CD8-positive, alpha-beta memory T cell (primary cell): ENCODE data around the gene SMYD2. TPM values are rescaled to one million over a fixed set of nuclear protein-coding genes. Genes with fewer than 3 reads are reported as not detected.
A peak's percentile ranks its signal among the peaks of the same experiment; 100 is the strongest.

ENCODE experiments used
- CTCF ChIA-PET: fragments of 350-600 bp; sonication (Branson Sonifier 250); formaldehyde crosslinking; loops from one replicate; lab custom pipeline; 2021; ENCODE audit warnings: antibody characterized with exemption; lab: Charles Lee
- POLR2A ChIA-PET: fragments of 350-600 bp; sonication (Branson Sonifier 250); formaldehyde crosslinking; loops from one replicate; lab custom pipeline; 2021; ENCODE audit warnings: antibody characterized with exemption; lab: Charles Lee
- DNase-seq, 5 donors: peaks; one replicate each; pipeline versions ENCODE4 v3.0.0 to v3.0.0-alpha.2; 2020 to 2022; ENCODE audit warnings: mixed read lengths in 1 of 5
- H3K27ac ChIP-seq: one replicate; pipeline ENCODE4 v1.7.0; 2013; ENCODE audit warnings: low read depth, mild to moderate bottlenecking, low read length, moderate library complexity
- H3K27me3 ChIP-seq: 2 replicates; pipeline ENCODE4 v1.7.0; 2013; ENCODE audit warnings: low read length, mild to moderate bottlenecking; ENCODE audit not compliant: insufficient read depth, poor library complexity, severe bottlenecking
- H3K36me3 ChIP-seq: 2 replicates; pipeline ENCODE4 v1.7.0; 2013; ENCODE audit warnings: mild to moderate bottlenecking, low read length, moderate library complexity; ENCODE audit not compliant: insufficient read depth
- H3K4me1 ChIP-seq: 2 replicates; pipeline ENCODE4 v1.7.0; 2013; ENCODE audit warnings: mild to moderate bottlenecking, low read length, moderate library complexity; ENCODE audit not compliant: insufficient read depth
- H3K4me3 ChIP-seq: 2 replicates; pipeline ENCODE4 v1.7.0; 2013; ENCODE audit warnings: mild to moderate bottlenecking, low read length
- H3K9me3 ChIP-seq: 2 replicates; pipeline ENCODE4 v1.7.0; 2013; ENCODE audit warnings: mild to moderate bottlenecking, low read length
- H3K27ac Mint-ChIP-seq, 8 donors: one replicate each; pipeline ENCODE4 v1.8.0; 2020 to 2021; ENCODE audit warnings: mixed read lengths in 8 of 8, mild to moderate bottlenecking in 6 of 8, inconsistent platforms in 3 of 8, moderate library complexity in 3 of 8
- H3K27me3 Mint-ChIP-seq, 2 donors: one replicate each; pipeline ENCODE4 v1.8.0; 2020 to 2021; ENCODE audit warnings: mixed read lengths in 2 of 2, mild to moderate bottlenecking in 1 of 2, moderate library complexity in 1 of 2
- H3K36me3 Mint-ChIP-seq, 3 donors: one replicate each; pipeline ENCODE4 v1.8.0; 2020 to 2021; ENCODE audit warnings: mixed read lengths in 3 of 3, inconsistent platforms in 1 of 3, mild to moderate bottlenecking in 1 of 3
- H3K4me1 Mint-ChIP-seq, 3 donors: one replicate each; pipeline ENCODE4 v1.8.0; 2020 to 2021; ENCODE audit warnings: mixed read lengths in 3 of 3, inconsistent platforms in 1 of 3, mild to moderate bottlenecking in 1 of 3
- H3K4me3 Mint-ChIP-seq, 7 donors: one replicate each; pipeline ENCODE4 v1.8.0; 2020 to 2021; ENCODE audit warnings: mixed read lengths in 7 of 7, mild to moderate bottlenecking in 6 of 7, moderate library complexity in 4 of 7, inconsistent platforms in 2 of 7
- H3K9me3 Mint-ChIP-seq, 5 donors: one replicate each; pipeline ENCODE4 v1.8.0; 2020 to 2022; ENCODE audit warnings: mixed read lengths in 5 of 5, mild to moderate bottlenecking in 3 of 5, moderate library complexity in 2 of 5, inconsistent platforms in 1 of 5
- polyA plus RNA-seq: library from polyadenylated mRNA; unstranded; fragments of 300-500 nt; fragmentation: Illumina TruSeq; gene quantifications from one replicate; pipeline ENCODE4 v1.2.3, GENCODE V29; 2021
- total RNA-seq, 2 experiments: library from RNA; stranded (reverse); gene quantifications; one replicate each; pipeline ENCODE4 v1.2.3, GENCODE V29; 2021

The SMYD2 gene
- total and polyA plus RNA-seq, 3 experiments from 2014 or later = 23.2 to 46.2 (median 25.9) TPM

GRCh38 chr1:214377485-214377884 is 96.5 kb downstream of the SMYD2 start:
- Mint-ChIP-seq H3K4me3 (no peak overlapping the region), H3K9me3 (no peaks in the 10 kb centered on the region), H3K4me1 (no peaks in the 10 kb centered on the region), H3K27me3 (peaks cover 2% of the 10 kb centered on the region in 2 donors), H3K36me3 (no peaks in the 10 kb centered on the region), H3K27ac (no peak overlapping the region)
- ChIA-PET POLR2A (no interaction called here), CTCF (no interaction called here)
- DNase-seq = no peak
- no peaks in the 10 kb centered on the region for H3K36me3 ChIP-seq
- no peaks in the 10 kb centered on the region for H3K27me3 ChIP-seq
- H3K27ac ChIP-seq = no peak overlapping the region
- H3K9me3 ChIP-seq = no peaks in the 10 kb centered on the region
- no peak overlapping the region for H3K4me3 ChIP-seq
- H3K4me1 ChIP-seq = no peaks in the 10 kb centered on the region

- Mint-ChIP-seq H3K4me3 (no peak overlapping the region), H3K27me3 (peaks cover 0 to 2% of the 10 kb centered on the region in 2 donors), H3K36me3 (no peaks in the 10 kb centered on the region), H3K9me3 (no peaks in the 10 kb centered on the region), H3K4me1 (no peaks in the 10 kb centered on the region), H3K27ac (no peak overlapping the region)
- Histone ChIP-seq H3K9me3 (no peaks in the 10 kb centered on the region), H3K36me3 (no peaks in the 10 kb centered on the region), H3K27ac (no peak overlapping the region), H3K4me3 (no peak overlapping the region), H3K27me3 (no peaks in the 10 kb centered on the region), H3K4me1 (no peaks in the 10 kb centered on the region)
- POLR2A ChIA-PET = no interaction called here
- DNase-seq = no peak
- CTCF ChIA-PET = no interaction called here
Observed at GRCh38 chr1:214377886-214378285, 96.9 kb downstream of the SMYD2 start.

- Histone ChIP-seq H3K27ac (no peak overlapping the region), H3K27me3 (no peaks in the 10 kb centered on the region), H3K4me3 (no peak overlapping the region), H3K36me3 (no peaks in the 10 kb centered on the region), H3K4me1 (no peaks in the 10 kb centered on the region), H3K9me3 (no peaks in the 10 kb centered on the region)
- Mint-ChIP-seq H3K27me3 (peaks cover 0 to 3% of the 10 kb centered on the region in 2 donors), H3K27ac (no peak overlapping the region), H3K4me1 (no peaks in the 10 kb centered on the region), H3K4me3 (no peak overlapping the region), H3K36me3 (no peaks in the 10 kb centered on the region), H3K9me3 (no peaks in the 10 kb centered on the region)
- DNase-seq = no peak
- POLR2A ChIA-PET = no interaction called here
- CTCF ChIA-PET = no interaction called here
Observed at GRCh38 chr1:214378492-214378891, 97.5 kb downstream of the SMYD2 start.

GRCh38 chr1:214379236-214379970 is 98.4 kb downstream of the SMYD2 start:
- Histone ChIP-seq H3K9me3 (no peaks in the 10 kb centered on the region), H3K27ac (no peak overlapping the region), H3K36me3 (no peaks in the 10 kb centered on the region), H3K27me3 (no peaks in the 10 kb centered on the region), H3K4me1 (no peaks in the 10 kb centered on the region), H3K4me3 (no peak overlapping the region)
- no peak overlapping the region for H3K27ac Mint-ChIP-seq
- DNase-seq = no peak
- ChIA-PET CTCF (no interaction called here), POLR2A (no interaction called here)
- H3K9me3 Mint-ChIP-seq = no peaks in the 10 kb centered on the region
- H3K27me3 Mint-ChIP-seq = peaks cover 0 to 6% of the 10 kb centered on the region in 2 donors
- no peaks in the 10 kb centered on the region for H3K4me1 Mint-ChIP-seq
- H3K36me3 Mint-ChIP-seq = no peaks in the 10 kb centered on the region
- H3K4me3 Mint-ChIP-seq = no peak overlapping the region

GRCh38 chr1:214380396-214380795 is 99.4 kb downstream of the SMYD2 start:
- Mint-ChIP-seq H3K4me1 (no peaks in the 10 kb centered on the region), H3K9me3 (no peaks in the 10 kb centered on the region)
- H3K9me3 ChIP-seq = no peaks in the 10 kb centered on the region

GRCh38 chr1:214380986-214381695 is 100.2 kb downstream of the SMYD2 start:
- no peak for DNase-seq
- no peak overlapping the region for H3K27ac ChIP-seq
- Mint-ChIP-seq H3K27me3 (peaks cover 0 to 7% of the 10 kb centered on the region in 2 donors), H3K36me3 (no peaks in the 10 kb centered on the region), H3K27ac (no peak overlapping the region), H3K9me3 (no peaks in the 10 kb centered on the region), H3K4me3 (no peak overlapping the region), H3K4me1 (no peaks in the 10 kb centered on the region)
- no peaks in the 10 kb centered on the region for H3K9me3 ChIP-seq
- ChIA-PET POLR2A (no interaction called here), CTCF (no interaction called here)
- H3K36me3 ChIP-seq = no peaks in the 10 kb centered on the region
- no peaks in the 10 kb centered on the region for H3K4me1 ChIP-seq
- H3K27me3 ChIP-seq = no peaks in the 10 kb centered on the region
- H3K4me3 ChIP-seq = no peak overlapping the region

More at GRCh38 chr1:214380396-214380795, 99.4 kb downstream of the SMYD2 start:
- no peaks in the 10 kb centered on the region for H3K36me3 Mint-ChIP-seq
- H3K4me3 ChIP-seq = no peak overlapping the region
- POLR2A ChIA-PET = no interaction called here
- CTCF ChIA-PET = no interaction called here
- H3K36me3 ChIP-seq = no peaks in the 10 kb centered on the region
- H3K27ac ChIP-seq = no peak overlapping the region
- no peak for DNase-seq
- H3K27ac Mint-ChIP-seq = no peak overlapping the region
- H3K4me3 Mint-ChIP-seq = no peak overlapping the region
- H3K27me3 ChIP-seq = no peaks in the 10 kb centered on the region
- H3K4me1 ChIP-seq = no peaks in the 10 kb centered on the region
- H3K27me3 Mint-ChIP-seq = peaks cover 0 to 7% of the 10 kb centered on the region in 2 donors

- no peak for DNase-seq
- Mint-ChIP-seq H3K36me3 (no peaks in the 10 kb centered on the region), H3K4me1 (no peaks in the 10 kb centered on the region), H3K27me3 (peaks cover 0 to 7% of the 10 kb centered on the region in 2 donors), H3K27ac (peak overlapping the region in 1 of 8 donors; percentile 56), H3K9me3 (no peaks in the 10 kb centered on the region), H3K4me3 (no peak overlapping the region)
- Histone ChIP-seq H3K36me3 (no peaks in the 10 kb centered on the region), H3K27me3 (no peaks in the 10 kb centered on the region), H3K4me3 (no peak overlapping the region), H3K9me3 (no peaks in the 10 kb centered on the region), H3K27ac (no peak overlapping the region), H3K4me1 (no peaks in the 10 kb centered on the region)
- ChIA-PET CTCF (no interaction called here), POLR2A (no interaction called here)
Observed at GRCh38 chr1:214383381-214384372, 102.7 kb downstream of the SMYD2 start.
